IPS-18a (cell line): ENCODE measurements around the gene PDZRN4.

Experiments
- H3K27ac ChIP-seq: one replicate; pipeline ENCODE4 v1.5.1; 2013; ENCODE audit warnings: low read length
- H3K27me3 ChIP-seq: one replicate; pipeline ENCODE4 v1.6.1; 2013; ENCODE audit warnings: mild to moderate bottlenecking, low read length; ENCODE audit not compliant: control insufficient read depth, insufficient read depth
- H3K36me3 ChIP-seq: one replicate; pipeline ENCODE4 v1.6.1; 2013; ENCODE audit warnings: low read depth, low read length; ENCODE audit not compliant: control insufficient read depth
- H3K4me1 ChIP-seq: one replicate; pipeline ENCODE4 v1.6.1; 2013; ENCODE audit warnings: low read depth, low read length; ENCODE audit not compliant: control insufficient read depth
- H3K4me3 ChIP-seq: one replicate; pipeline ENCODE4 v1.5.1; 2013; ENCODE audit warnings: low read length
- H3K9ac ChIP-seq: one replicate; pipeline ENCODE4 v1.6.1; 2013; ENCODE audit warnings: mild to moderate bottlenecking, low read length, moderate library complexity
- H3K9me3 ChIP-seq: one replicate; pipeline ENCODE4 v1.6.1; 2013; ENCODE audit warnings: low read depth, low read length; ENCODE audit not compliant: control insufficient read depth

Gene PDZRN4

GRCh38 chr12:41465526-41465925, 277.4 kb downstream of the PDZRN4 start:
- Histone ChIP-seq H3K9me3 (no peaks in the 10 kb centered on the region), H3K27ac (no peak overlapping the region), H3K27me3 (no peaks in the 10 kb centered on the region), H3K36me3 (no peaks in the 10 kb centered on the region), H3K4me3 (no peak overlapping the region), H3K4me1 (peaks cover 20% of the 10 kb centered on the region), H3K9ac (no peak overlapping the region)

- Histone ChIP-seq H3K9me3 (no peaks in the 10 kb centered on the region), H3K27me3 (no peaks in the 10 kb centered on the region), H3K4me3 (no peak overlapping the region), H3K27ac (no peak overlapping the region), H3K36me3 (no peaks in the 10 kb centered on the region), H3K9ac (no peak overlapping the region), H3K4me1 (peaks cover 20% of the 10 kb centered on the region)
Observed at GRCh38 chr12:41466300-41466699, 278.2 kb downstream of the PDZRN4 start.

- no peaks in the 10 kb centered on the region for H3K9me3 ChIP-seq
- H3K4me3 ChIP-seq: no peak overlapping the region
- H3K4me1 ChIP-seq: peaks cover 20% of the 10 kb centered on the region
- H3K27ac ChIP-seq: no peak overlapping the region
- H3K27me3 ChIP-seq: no peaks in the 10 kb centered on the region
- no peaks in the 10 kb centered on the region for H3K36me3 ChIP-seq
- no peak overlapping the region for H3K9ac ChIP-seq
Observed at GRCh38 chr12:41466802-41467201, 278.7 kb downstream of the PDZRN4 start.

GRCh38 chr12:41467591-41468325, 279.6 kb downstream of the PDZRN4 start:
- Histone ChIP-seq H3K4me3 (no peak overlapping the region), H3K9me3 (no peaks in the 10 kb centered on the region), H3K27me3 (no peaks in the 10 kb centered on the region), H3K9ac (no peak overlapping the region), H3K4me1 (peaks cover 21% of the 10 kb centered on the region), H3K27ac (no peak overlapping the region), H3K36me3 (no peaks in the 10 kb centered on the region)

- Histone ChIP-seq H3K36me3 (no peaks in the 10 kb centered on the region), H3K4me1 (peaks cover 27% of the 10 kb centered on the region), H3K9me3 (no peaks in the 10 kb centered on the region), H3K27ac (no peak overlapping the region), H3K27me3 (no peaks in the 10 kb centered on the region), H3K9ac (no peak overlapping the region), H3K4me3 (no peak overlapping the region)
Observed at GRCh38 chr12:41468341-41468740, 280.2 kb downstream of the PDZRN4 start.

- no peaks in the 10 kb centered on the region for H3K36me3 ChIP-seq
- no peak overlapping the region for H3K27ac ChIP-seq
- H3K4me3 ChIP-seq: no peak overlapping the region
Observed at GRCh38 chr12:41468756-41469155, 280.6 kb downstream of the PDZRN4 start.

GRCh38 chr12:41473441-41473840, 285.3 kb downstream of the PDZRN4 start:
- Histone ChIP-seq H3K9me3 (no peaks in the 10 kb centered on the region), H3K4me1 (peaks cover 33% of the 10 kb centered on the region), H3K36me3 (no peaks in the 10 kb centered on the region), H3K9ac (no peak overlapping the region), H3K27ac (no peak overlapping the region), H3K4me3 (peak overlapping the region; percentile 21), H3K27me3 (no peaks in the 10 kb centered on the region)

More at GRCh38 chr12:41468756-41469155, 280.6 kb downstream of the PDZRN4 start:
- H3K9me3 ChIP-seq: no peaks in the 10 kb centered on the region
- no peaks in the 10 kb centered on the region for H3K27me3 ChIP-seq
- H3K9ac ChIP-seq: no peak overlapping the region
- peaks cover 31% of the 10 kb centered on the region for H3K4me1 ChIP-seq

- H3K9ac ChIP-seq: no peak overlapping the region
- H3K9me3 ChIP-seq: no peaks in the 10 kb centered on the region
- H3K4me1 ChIP-seq: peaks cover 35% of the 10 kb centered on the region
- no peaks in the 10 kb centered on the region for H3K27me3 ChIP-seq
- H3K4me3 ChIP-seq: no peak overlapping the region
- H3K36me3 ChIP-seq: no peaks in the 10 kb centered on the region
- H3K27ac ChIP-seq: no peak overlapping the region
Observed at GRCh38 chr12:41474001-41474400, 285.9 kb downstream of the PDZRN4 start.

GRCh38 chr12:41476499-41477439, 288.6 kb downstream of the PDZRN4 start:
- Histone ChIP-seq H3K27me3 (no peaks in the 10 kb centered on the region), H3K9me3 (no peaks in the 10 kb centered on the region), H3K4me1 (peaks cover 44% of the 10 kb centered on the region), H3K36me3 (no peaks in the 10 kb centered on the region), H3K27ac (no peak overlapping the region), H3K4me3 (no peak overlapping the region), H3K9ac (no peak overlapping the region)

GRCh38 chr12:41479426-41479825, 291.3 kb downstream of the PDZRN4 start:
- Histone ChIP-seq H3K9ac (no peak overlapping the region), H3K9me3 (no peaks in the 10 kb centered on the region), H3K4me3 (no peak overlapping the region), H3K36me3 (no peaks in the 10 kb centered on the region), H3K27ac (no peak overlapping the region), H3K27me3 (no peaks in the 10 kb centered on the region), H3K4me1 (peaks cover 28% of the 10 kb centered on the region)

GRCh38 chr12:41485203-41485602, 297.1 kb downstream of the PDZRN4 start:
- no peaks in the 10 kb centered on the region for H3K36me3 ChIP-seq
- no peaks in the 10 kb centered on the region for H3K27me3 ChIP-seq
- H3K9ac ChIP-seq: no peak overlapping the region
- no peaks in the 10 kb centered on the region for H3K9me3 ChIP-seq
- H3K4me3 ChIP-seq: no peak overlapping the region
- H3K4me1 ChIP-seq: no peaks in the 10 kb centered on the region
- H3K27ac ChIP-seq: no peak overlapping the region
